Stimulated activated CD4-positive, alpha-beta T cell treated with anti-CD3 and anti-CD28 coated beads, Interleukin-12 subunit alpha, Interleukin-12 subunit beta, amount 100 ng/mL, for 24 hours (primary cell): ENCODE data around the gene RAP1A.
"Not testable (repeated sequence)": the region's sequence is repeated elsewhere in the genome, so short reads cannot be mapped to it uniquely, and the experiment has no call there.

Source experiments
- DNase-seq, 2 experiments: peaks; one replicate each; pipeline ENCODE4 v3.0.0-alpha.2; 2020; ENCODE audit warnings: low read depth in 2 of 2

RAP1A gene

GRCh38 chr1:111629190-111629954 lies 9.8 kb downstream of the RAP1A start:
- no peak for DNase-seq

- DNase-seq, result no peak
These were observed 11.0 kb downstream of the RAP1A start for GRCh38 chr1:111630567-111630966.

GRCh38 chr1:111631502-111631901 lies 11.9 kb downstream of the RAP1A start:
- no peak for DNase-seq

- not testable (repeated sequence) for DNase-seq
These were observed 13.2 kb downstream of the RAP1A start for GRCh38 chr1:111632771-111633170.

GRCh38 chr1:111633736-111634247 lies 14.2 kb downstream of the RAP1A start:
- DNase-seq, result no peak

- no peak for DNase-seq
These were observed 15.9 kb downstream of the RAP1A start for GRCh38 chr1:111635324-111636009.

- no peak for DNase-seq
These were observed 18.7 kb downstream of the RAP1A start for GRCh38 chr1:111638320-111638719.

- DNase-seq, result no peak
These were observed 20.1 kb downstream of the RAP1A start for GRCh38 chr1:111639602-111640198.

- DNase-seq, result no peak
These were observed 23.5 kb downstream of the RAP1A start for GRCh38 chr1:111643097-111643496.

GRCh38 chr1:111643696-111644095 lies 24.1 kb downstream of the RAP1A start:
- DNase-seq, result no peak

- DNase-seq, result no peak
These were observed 24.9 kb downstream of the RAP1A start for GRCh38 chr1:111644506-111644905.

GRCh38 chr1:111647736-111648135 lies 28.1 kb downstream of the RAP1A start:
- no peak for DNase-seq

- DNase-seq, result no peak
These were observed 29.2 kb downstream of the RAP1A start for GRCh38 chr1:111648806-111649205.

- DNase-seq, result no peak
These were observed 29.6 kb downstream of the RAP1A start for GRCh38 chr1:111649227-111649626.

GRCh38 chr1:111649648-111650047 lies 30.1 kb downstream of the RAP1A start:
- DNase-seq, result no peak

GRCh38 chr1:111653709-111654108 lies 34.1 kb downstream of the RAP1A start:
- DNase-seq, result no peak

- DNase-seq, result no peak
These were observed 35.2 kb downstream of the RAP1A start for GRCh38 chr1:111654839-111655238.

GRCh38 chr1:111656086-111657017 lies 36.8 kb downstream of the RAP1A start:
- no peak for DNase-seq

- no peak for DNase-seq
These were observed 39.0 kb downstream of the RAP1A start for GRCh38 chr1:111658622-111659021.

GRCh38 chr1:111660204-111661150 lies 40.9 kb downstream of the RAP1A start:
- DNase-seq, result no peak
